Breast epithelium (tissue), 4 donors: ENCODE data around the gene OR11L1. TPM values are rescaled to one million over a fixed set of nuclear protein-coding genes. Genes with fewer than 3 reads are reported as not detected.

Experiments used
- DNase-seq, 2 donors: peaks; one replicate each; pipeline ENCODE4 v3.0.0-alpha.2; 2019; ENCODE audit warnings: low spot score in 2 of 2
- H3K27ac ChIP-seq, 2 donors: fragments of 200-600 bp; sonication (generic) in 1 of 2; one replicate each; pipeline ENCODE4 v1.5.1; 2016 to 2019; ENCODE audit warnings: mild to moderate bottlenecking in 1 of 2
- H3K27me3 ChIP-seq, 2 donors: fragments of 200-600 bp; sonication (generic) in 1 of 2; one replicate each; pipeline versions ENCODE4 v1.5.1 to v1.6.0; 2017 to 2019; ENCODE audit warnings: control low read depth in 1 of 2, mild to moderate bottlenecking in 1 of 2
- H3K36me3 ChIP-seq: fragments of 200-600 bp; one replicate; pipeline ENCODE4 v1.5.1; 2019
- H3K4me1 ChIP-seq, 2 donors: fragments of 200-600 bp; sonication (generic); one replicate each; pipeline ENCODE4 v1.5.1; 2016 to 2019; ENCODE audit warnings: control low read depth in 1 of 2
- H3K4me3 ChIP-seq, 3 donors: fragments of 200-600 bp; sonication (generic); 1 replicate in 2 of 3; 2 replicates in 1 of 3; pipeline ENCODE4 v1.5.1; 2016 to 2019; ENCODE audit warnings: mild to moderate bottlenecking in 3 of 3, moderate library complexity in 2 of 3
- H3K9me3 ChIP-seq, 2 donors: fragments of 200-600 bp; sonication (generic) in 1 of 2; one replicate each; pipeline ENCODE4 v1.5.1; 2016 to 2019; ENCODE audit warnings: control low read depth in 1 of 2
- POLR2A ChIP-seq: fragments of 450-650 bp; IDR thresholded peaks from one replicate; pipeline ENCODE4 v1.6.1; 2016; ENCODE audit warnings: antibody characterized with exemption, mild to moderate bottlenecking, moderate library complexity
- POLR2AphosphoS5 ChIP-seq, 3 donors: sonication (generic); formaldehyde crosslinking; IDR thresholded peaks; one replicate each; pipeline ENCODE4 v1.6.1; 2017; ENCODE audit warnings: antibody characterized with exemption in 3 of 3
- intact Hi-C: fragments of 100-400 bp; cut with DNase I; formaldehyde crosslinking; loops from one replicate; pipeline ENCODE4 v1.15.1; 2023; ENCODE audit warnings: low total_unique reads
- total RNA-seq, 3 donors: library from RNA; depleted of rRNA; stranded (reverse); fragments of >200 nt; gene quantifications; one replicate each; pipeline ENCODE4 v1.1.0, GENCODE V29; 2016
- TF ChIP-seq, protein P1 (sequence below), 3 donors: fragments of 450-650 bp; IDR thresholded peaks; one replicate each; pipeline ENCODE4 v1.5.1; 2016 to 2017; ENCODE audit warnings: antibody characterized with exemption in 3 of 3, mild to moderate bottlenecking in 3 of 3, moderate library complexity in 3 of 3

Gene OR11L1
- total RNA-seq, 3 donors from 2014 or later: not detected

DNA sequence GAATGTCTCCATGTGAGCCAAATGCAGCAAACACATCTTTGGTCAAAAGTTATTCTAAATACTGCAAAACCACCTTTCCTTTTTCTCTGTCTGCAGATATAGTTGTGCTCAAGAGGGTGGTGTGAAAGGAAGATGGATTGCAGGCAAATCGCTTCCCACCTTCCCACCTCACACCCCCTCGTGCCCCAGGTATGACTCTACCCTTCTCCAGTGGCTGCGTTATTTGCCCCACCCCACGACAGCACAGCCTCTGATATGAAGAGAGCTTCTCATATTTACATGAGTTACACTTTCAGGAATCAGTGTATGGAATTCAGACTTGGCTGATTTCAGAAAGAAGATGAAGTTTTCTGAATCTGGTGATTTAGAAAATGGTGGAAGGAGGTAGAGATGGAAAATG is 21.1 kb upstream of the OR11L1 start:
- Histone ChIP-seq H3K4me3 (no peak overlapping the region), H3K36me3 (no peaks in the 10 kb centered on the region), H3K9me3 (no peaks in the 10 kb centered on the region), H3K27me3 (peaks cover 0 to 6% of the 10 kb centered on the region in 2 donors), H3K27ac (no peak overlapping the region), H3K4me1 (no peaks in the 10 kb centered on the region)
- TF ChIP-seq POLR2AphosphoS5 (IDR thresholded peaks at IDR 0.05): no peak
- TF ChIP-seq POLR2A: no peak
- TF ChIP-seq, protein P1, sequence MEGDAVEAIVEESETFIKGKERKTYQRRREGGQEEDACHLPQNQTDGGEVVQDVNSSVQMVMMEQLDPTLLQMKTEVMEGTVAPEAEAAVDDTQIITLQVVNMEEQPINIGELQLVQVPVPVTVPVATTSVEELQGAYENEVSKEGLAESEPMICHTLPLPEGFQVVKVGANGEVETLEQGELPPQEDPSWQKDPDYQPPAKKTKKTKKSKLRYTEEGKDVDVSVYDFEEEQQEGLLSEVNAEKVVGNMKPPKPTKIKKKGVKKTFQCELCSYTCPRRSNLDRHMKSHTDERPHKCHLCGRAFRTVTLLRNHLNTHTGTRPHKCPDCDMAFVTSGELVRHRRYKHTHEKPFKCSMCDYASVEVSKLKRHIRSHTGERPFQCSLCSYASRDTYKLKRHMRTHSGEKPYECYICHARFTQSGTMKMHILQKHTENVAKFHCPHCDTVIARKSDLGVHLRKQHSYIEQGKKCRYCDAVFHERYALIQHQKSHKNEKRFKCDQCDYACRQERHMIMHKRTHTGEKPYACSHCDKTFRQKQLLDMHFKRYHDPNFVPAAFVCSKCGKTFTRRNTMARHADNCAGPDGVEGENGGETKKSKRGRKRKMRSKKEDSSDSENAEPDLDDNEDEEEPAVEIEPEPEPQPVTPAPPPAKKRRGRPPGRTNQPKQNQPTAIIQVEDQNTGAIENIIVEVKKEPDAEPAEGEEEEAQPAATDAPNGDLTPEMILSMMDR (IDR thresholded peaks at IDR 0.05): no peak
- no peak for DNase-seq
- intact Hi-C loops: no loop called here

DNA sequence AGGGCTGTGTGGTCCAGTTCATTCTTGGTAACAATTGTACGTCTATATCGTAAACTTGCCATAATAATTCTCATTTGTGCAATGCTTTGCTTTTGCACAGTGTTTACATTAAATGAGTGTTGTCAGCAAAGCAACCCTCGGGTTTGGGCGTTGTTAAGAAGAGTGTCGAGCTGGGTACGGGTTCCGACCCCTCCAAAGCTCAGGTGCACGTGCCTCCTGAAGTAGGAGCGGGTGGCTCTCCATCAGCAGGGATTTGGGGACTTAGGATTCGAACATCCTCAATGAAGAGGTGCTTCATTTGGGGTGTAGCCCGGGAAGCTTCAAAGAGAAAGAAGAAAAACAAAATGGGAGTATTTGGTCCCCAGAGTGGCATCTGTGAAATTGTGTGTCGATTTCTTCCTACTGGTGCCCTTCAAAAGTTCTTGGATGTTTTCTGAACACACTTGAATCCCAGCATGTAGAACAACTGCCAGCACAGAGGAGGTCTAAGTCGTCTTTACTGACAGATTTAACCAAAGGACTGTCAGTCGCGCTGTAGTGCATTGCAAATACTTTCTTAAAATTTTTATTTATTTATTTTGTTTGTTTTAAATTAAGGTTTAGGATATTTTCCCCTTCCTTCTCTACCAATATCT is 16.4 kb upstream of the OR11L1 start:
- DNase-seq: no peak
- Histone ChIP-seq H3K4me1 (no peaks in the 10 kb centered on the region), H3K4me3 (peak overlapping the region; percentile 36 to 88 (median 52)), H3K36me3 (no peaks in the 10 kb centered on the region), H3K27ac (peak overlapping the region in 1 of 2 donors; percentile 74), H3K27me3 (peaks cover 0 to 16% of the 10 kb centered on the region in 2 donors), H3K9me3 (no peaks in the 10 kb centered on the region)
- intact Hi-C loops: no loop called here
- TF ChIP-seq, protein P1 (IDR thresholded peaks at IDR 0.05): no peak
- no peak for TF ChIP-seq POLR2AphosphoS5 (IDR thresholded peaks at IDR 0.05)
- no peak for TF ChIP-seq POLR2A

DNA sequence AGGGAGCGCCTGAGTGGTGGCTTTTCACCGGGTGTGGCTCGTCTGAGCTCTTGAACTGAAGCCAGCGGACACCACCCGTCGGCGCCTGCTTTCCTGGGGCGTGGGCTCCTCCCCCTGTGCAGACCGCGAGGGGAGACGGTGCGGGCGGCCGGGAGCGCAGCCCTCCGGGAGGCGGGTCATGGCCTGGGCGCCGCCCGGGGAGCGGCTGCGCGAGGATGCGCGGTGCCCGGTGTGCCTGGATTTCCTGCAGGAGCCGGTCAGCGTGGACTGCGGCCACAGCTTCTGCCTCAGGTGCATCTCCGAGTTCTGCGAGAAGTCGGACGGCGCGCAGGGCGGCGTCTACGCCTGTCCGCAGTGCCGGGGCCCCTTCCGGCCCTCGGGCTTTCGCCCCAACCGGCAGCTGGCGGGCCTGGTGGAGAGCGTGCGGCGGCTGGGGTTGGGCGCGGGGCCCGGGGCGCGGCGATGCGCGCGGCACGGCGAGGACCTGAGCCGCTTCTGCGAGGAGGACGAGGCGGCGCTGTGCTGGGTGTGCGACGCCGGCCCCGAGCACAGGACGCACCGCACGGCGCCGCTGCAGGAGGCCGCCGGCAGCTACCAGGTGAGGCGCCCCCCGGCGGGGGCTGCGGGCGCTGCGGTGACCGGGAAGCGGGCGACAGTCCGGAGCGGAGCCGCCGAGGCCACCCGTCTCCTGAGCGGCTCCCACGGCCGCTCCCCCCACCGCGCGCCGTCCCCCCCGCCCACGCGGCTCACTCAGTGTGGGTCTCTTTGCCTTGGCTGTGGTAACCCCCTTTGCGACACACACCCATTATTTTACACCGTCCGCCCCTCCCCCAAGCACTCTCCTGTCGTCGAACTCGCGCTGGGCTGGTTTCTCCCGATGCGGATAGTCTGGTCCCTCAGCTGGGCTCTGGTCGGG is 15.6 kb upstream of the OR11L1 start, which contains the start of gene TRIM58:
TRIM58 (plus strand) TSS at position 119 of the 916 bp plus-strand sequence; CDS start at position 179, 60 bp downstream.
- peak within 1 kb of the TSS in 1 of 2 donors; percentile 74 for H3K27ac ChIP-seq
- intact Hi-C loops: no loop called here

DNA sequence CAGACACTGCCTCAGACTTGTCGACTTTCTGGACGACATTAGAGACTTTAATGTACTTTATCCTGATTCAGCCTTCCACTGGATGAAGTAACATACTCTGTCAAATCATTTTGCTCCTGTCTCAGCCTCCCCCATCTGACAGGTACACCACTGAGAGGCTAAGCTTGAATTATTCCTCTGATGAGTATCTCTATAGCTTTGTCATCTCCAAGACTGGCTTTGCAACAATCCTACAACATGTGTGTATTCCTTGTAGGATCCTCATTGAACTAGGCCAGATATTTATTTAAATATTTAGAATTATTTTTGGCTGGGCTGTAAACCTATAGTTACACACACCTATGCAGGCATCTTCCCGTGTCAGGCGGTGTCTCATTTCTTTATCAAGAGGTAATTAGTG is 14.2 kb upstream of the OR11L1 start:
- TF ChIP-seq, protein P1 (IDR thresholded peaks at IDR 0.05): no peak
- Histone ChIP-seq H3K9me3 (no peaks in the 10 kb centered on the region), H3K4me1 (no peaks in the 10 kb centered on the region), H3K27me3 (peaks cover 0 to 16% of the 10 kb centered on the region in 2 donors), H3K36me3 (no peaks in the 10 kb centered on the region), H3K4me3 (no peak overlapping the region), H3K27ac (no peak overlapping the region)
- DNase-seq: no peak
- intact Hi-C loops: no loop called here

More for the DNA sequence above, 15.6 kb upstream of the OR11L1 start, which contains the start of gene TRIM58:
- TF ChIP-seq POLR2AphosphoS5 (IDR thresholded peaks at IDR 0.05): no peak
- TF ChIP-seq, protein P1 (IDR thresholded peaks at IDR 0.05): peak in 1 of 3 donors; percentile 27
- Histone ChIP-seq H3K27me3 (peaks cover 0 to 16% of the 10 kb centered on the region in 2 donors), H3K9me3 (no peaks in the 10 kb centered on the region), H3K36me3 (no peaks in the 10 kb centered on the region), H3K4me1 (no peaks in the 10 kb centered on the region), H3K4me3 (peak within 1 kb of the TSS; percentile 36 to 88 (median 52))
- DNase-seq: no peak
